GM10248 (cell line): Measurements from ENCODE around the gene CCDC92B.

Experiments used
- CTCF ChIA-PET: fragments of 300-600 bp; sonication (Branson Sonifier 250); formaldehyde crosslinking; extraction: SDS; loops from one replicate; lab custom pipeline; 2021; ENCODE audit warnings: antibody characterized with exemption; lab: Yijun Ruan, JAX
- POLR2A ChIA-PET: fragments of 350-650 bp; sonication (Branson Sonifier 250); formaldehyde crosslinking; extraction: SDS; loops from one replicate; lab custom pipeline; 2020; ENCODE audit warnings: antibody characterized with exemption; lab: Yijun Ruan, JAX
- DNase-seq: peaks from one replicate; pipeline ENCODE4 v3.0.0; 2012; ENCODE audit errors: extremely low spot score
- TF ChIP-seq, protein P1 (sequence below): IDR thresholded peaks from 2 replicates; pipeline ENCODE4 v1.5.1; 2012; ENCODE audit warnings: mild to moderate bottlenecking, low read depth; ENCODE audit errors: extremely low read depth, missing control alignments, control extremely low read depth

CCDC92B gene

DNA sequence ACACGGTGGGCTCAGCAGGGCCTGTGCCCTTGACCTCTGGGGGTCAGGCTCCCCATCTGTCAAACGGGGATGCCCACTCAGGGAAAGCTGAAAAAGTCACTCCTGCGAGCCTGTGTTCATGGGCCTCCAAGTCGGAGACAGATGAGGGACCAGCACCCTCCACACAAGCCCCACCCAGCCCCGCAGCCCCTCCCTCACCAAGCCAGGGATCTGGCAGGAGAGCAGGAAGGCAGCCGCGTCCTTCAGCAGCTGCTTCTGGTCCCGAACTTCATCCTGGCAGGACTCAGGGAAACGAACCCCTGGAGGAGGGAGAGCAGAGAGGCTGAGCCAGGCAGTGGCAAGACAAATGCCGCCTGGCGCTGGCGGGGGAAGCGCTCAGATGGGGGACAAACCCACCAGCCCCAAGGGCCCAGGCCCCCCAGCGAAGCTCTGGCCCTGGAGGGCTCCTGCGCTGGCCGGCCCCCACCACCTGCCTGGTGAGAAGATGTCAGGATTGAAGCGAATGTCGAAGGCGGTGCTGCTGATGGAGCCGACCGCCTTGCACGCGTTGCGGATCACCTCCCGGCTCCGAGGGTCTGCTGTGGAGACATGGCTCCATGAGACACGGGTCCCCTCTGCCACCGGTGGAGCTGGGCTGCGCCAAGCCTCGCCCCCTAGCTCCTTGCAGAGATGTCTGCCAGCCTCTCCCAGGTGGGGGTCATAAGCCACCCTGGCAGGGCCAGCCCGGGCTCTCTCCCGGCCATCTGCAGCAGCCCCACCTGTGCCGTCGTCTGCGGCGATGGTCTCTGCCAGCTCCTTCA, 53.3 kb downstream of the CCDC92B start:
- ChIA-PET CTCF (no interaction called here), POLR2A (no interaction called here)
- TF ChIP-seq, protein P1, sequence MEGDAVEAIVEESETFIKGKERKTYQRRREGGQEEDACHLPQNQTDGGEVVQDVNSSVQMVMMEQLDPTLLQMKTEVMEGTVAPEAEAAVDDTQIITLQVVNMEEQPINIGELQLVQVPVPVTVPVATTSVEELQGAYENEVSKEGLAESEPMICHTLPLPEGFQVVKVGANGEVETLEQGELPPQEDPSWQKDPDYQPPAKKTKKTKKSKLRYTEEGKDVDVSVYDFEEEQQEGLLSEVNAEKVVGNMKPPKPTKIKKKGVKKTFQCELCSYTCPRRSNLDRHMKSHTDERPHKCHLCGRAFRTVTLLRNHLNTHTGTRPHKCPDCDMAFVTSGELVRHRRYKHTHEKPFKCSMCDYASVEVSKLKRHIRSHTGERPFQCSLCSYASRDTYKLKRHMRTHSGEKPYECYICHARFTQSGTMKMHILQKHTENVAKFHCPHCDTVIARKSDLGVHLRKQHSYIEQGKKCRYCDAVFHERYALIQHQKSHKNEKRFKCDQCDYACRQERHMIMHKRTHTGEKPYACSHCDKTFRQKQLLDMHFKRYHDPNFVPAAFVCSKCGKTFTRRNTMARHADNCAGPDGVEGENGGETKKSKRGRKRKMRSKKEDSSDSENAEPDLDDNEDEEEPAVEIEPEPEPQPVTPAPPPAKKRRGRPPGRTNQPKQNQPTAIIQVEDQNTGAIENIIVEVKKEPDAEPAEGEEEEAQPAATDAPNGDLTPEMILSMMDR: no peak
- DNase-seq: no peak

DNA sequence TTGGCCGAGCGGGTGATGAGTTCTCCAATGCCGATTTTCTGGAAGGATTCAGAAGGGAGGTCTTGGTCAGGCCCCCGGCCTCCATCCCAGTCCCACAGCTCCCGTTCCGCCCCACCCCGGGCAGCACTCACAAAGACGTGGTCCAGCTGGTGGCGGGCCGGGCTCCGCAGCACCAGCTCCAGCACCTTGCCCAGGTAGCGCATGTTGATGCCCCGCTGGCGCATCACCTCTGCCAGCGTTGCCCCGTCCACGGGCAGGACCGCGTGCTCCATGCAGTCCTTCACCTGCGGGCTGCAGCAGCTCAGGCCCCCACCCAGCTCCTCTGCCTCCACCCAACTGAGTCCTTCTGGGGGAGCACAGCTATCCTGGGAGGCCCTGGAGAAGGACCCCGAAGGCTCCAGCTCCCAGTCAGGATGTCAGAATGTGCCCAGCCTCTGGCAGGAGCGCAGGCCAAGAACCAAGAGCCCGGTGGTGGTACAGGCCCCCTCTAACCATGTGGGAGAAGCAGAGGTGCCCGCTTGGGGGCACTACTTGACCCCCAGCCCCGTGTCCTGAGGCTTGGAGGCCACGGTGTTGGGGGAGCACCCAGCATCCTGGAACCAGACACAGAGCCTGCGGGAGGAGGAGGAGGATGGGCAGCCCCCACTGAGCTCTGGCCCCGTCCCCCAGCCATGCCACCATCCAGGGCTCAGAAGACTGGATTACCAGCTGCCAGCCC, 54.0 kb downstream of the CCDC92B start:
- POLR2A ChIA-PET: no interaction called here
- TF ChIP-seq, protein P1: no peak
- DNase-seq: no peak
- CTCF ChIA-PET: interaction anchor here (0.9 to 1.2 kb wide), 3 partner anchors 9 to 313 kb away, joined by 3 to 6 read pairs (median 3); no protein-coding TSS in a partner anchor

DNA sequence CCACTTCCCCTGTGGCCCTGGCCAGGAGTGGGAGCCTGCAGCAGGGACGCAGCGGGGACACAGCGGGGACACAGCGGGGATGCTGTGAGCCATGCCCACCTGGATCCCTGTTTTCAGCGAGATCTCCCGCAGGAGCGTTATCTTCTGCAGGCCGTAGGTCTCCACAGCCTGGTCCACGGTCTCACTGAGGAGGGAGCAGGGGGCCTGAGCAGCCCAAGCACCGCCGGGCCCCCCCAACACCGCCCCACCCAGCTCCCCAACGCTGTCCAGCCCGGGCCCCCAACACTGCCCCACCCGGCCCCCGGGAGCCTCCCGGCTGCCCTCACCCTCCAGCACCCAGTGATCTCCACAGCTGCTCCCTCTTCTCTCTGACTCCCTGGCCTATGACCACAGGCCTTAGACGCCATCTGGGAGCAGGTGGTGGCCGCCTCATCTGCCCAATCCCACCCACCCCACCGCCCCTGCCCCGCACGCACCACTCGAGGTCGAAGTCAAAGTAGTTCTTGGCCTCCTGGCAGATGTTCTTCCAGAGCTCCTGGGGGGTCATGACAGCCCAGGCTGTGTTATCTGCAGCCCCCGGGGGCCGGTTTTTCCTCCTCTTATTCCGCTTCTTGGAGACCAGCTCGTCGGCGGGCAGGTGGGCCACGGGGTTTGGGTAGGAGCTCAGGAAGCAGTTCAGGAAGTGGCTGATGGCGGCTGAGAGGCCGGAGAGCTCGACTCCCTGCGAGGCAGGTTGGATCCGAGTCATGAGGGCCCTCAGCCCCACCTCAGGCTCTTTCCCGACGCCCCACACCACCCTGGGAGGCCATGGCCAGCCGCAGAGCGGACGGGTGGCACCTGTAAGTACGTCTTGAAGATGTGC, 54.8 kb downstream of the CCDC92B start:
- DNase-seq: no peak
- ChIA-PET POLR2A (no interaction called here), CTCF (interaction anchor here (0.9 to 1.2 kb wide), 3 partner anchors 8 to 312 kb away, joined by 3 to 6 read pairs (median 3); no protein-coding TSS in a partner anchor)
- TF ChIP-seq, protein P1: no peak

DNA sequence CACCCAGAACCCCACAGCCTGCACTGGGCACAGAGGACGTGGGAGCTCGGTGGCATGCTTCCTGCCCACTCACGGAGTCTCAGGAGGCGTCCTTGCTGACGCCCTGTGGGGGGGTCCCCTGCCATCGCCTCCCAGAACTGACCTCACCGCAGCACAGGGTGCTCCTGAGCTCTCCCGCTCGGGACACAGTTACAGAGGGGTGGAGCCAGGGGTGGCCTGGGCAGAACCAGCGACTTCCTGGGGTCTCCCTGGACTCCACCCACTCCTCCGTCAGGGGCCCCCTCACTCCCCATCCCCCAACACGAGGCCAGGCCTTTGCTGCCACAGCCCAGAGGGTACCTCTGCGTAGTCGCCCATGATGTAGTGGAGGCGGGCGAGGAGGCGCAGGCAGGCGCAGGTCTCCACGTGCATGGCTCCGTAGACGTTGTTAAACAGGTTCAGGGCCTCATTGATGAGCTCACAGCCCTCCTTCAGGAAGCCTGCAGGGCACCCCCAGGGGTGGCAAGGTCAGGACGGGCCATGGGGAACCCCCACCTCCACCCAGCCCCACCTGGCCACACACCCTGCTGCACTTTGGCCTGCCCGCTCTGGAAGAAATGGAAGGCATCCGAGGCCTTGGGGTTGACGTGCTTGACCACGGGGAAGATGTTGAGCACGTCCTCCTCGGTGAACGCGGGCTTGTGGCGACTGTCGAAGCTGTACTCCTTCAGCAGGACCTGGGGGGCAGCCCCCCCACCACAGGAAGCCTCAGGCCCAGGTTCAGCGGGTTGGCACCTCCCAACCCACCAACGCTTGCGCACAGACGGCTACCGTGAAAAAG, 55.7 kb downstream of the CCDC92B start:
- DNase-seq: peak; percentile 18
- TF ChIP-seq, protein P1: no peak

DNA sequence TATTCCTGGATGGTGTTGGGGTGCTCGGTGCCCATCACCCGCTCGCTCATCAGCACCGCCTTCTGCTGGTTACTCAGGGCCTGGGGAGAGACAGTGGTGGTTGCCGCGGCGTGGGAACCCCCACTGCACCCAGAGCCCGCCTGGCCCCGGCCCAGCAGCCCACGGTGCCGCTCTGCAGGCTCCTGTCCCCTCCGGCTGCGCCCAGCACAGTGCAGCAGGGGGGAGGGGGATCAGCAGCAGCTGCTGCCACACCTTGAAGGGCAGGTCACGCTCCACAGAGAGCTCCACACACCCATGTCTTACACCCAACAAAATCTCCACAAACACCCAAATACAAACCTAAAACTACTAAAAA, 56.7 kb downstream of the CCDC92B start:
- ChIA-PET CTCF (interaction anchor here (0.8 kb wide), 1 partner anchor 11 kb away, joined by 3 read pairs; no protein-coding TSS in a partner anchor), POLR2A (no interaction called here)
- no peak for DNase-seq
- TF ChIP-seq, protein P1: no peak

More for the DNA sequence above, 55.7 kb downstream of the CCDC92B start:
- ChIA-PET CTCF (no interaction called here), POLR2A (no interaction called here)
